Amniotic epithelial cell (primary cell): Measurements from ENCODE around the gene ATP1A2.
A peak's percentile ranks its signal among the peaks of the same experiment; 100 is the strongest.

Experiments
- DNase-seq: peaks from one replicate; pipeline ENCODE4 v3.0.0-alpha.2; 2010; ENCODE audit warnings: low read depth

The ATP1A2 gene

DNA sequence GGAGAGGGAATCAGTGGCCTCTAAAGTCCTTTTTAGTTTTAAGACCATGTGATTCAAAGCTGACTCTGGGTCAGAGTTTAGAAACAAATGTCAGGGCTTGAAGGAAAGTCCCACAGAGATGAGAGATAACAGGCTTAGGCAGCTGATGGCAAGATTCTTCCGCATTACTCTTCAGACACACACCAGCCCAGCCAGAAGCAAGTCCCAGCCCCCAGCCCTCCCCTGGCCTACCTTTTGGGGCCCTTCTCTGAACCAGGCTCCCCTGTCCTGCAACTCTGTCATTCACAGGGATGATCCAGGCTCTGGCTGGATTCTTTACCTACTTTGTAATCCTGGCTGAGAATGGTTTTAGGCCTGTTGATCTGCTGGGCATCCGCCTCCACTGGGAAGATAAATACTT is 61.7 kb downstream of the ATP1A2 start:
- DNase-seq, result peak; percentile 7

DNA sequence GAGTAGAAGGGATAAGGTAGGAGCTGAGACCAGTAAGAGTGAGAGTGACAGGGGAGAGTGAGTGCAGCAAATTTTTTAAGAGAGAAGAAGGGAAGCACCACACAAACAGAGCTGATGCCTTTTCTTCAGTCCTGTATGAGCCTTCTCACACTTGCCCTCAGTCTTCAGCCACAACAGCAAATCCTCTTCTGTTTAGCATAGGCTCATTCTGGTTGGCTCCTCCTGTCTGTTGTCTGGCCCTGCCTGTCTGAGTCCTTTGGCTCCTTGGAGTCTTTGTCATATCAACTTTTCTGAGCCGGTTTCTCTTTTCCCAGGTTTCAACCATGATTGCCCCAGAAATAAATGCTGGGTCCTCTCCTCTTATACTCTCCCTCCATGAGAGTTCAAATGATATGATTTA is 62.1 kb downstream of the ATP1A2 start:
- no peak for DNase-seq

DNA sequence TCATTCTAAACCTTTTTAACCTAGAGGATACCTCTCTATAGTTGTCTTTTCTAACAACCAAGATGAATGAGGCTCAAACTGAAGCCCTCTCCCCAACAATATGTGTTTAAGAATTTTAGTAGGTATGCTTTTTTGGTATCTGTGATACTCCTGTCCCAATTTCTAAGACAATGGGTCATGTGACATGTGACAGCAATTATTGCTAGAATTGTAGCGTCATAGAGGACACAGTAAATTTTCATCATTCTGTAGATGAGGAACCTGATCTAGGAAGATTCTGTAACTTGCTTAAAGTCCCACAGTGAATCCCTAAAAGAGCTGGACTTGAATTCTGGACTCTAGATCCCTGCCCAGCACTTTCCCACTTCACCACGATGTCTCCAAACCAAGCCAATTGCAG is 63.2 kb downstream of the ATP1A2 start:
- DNase-seq, result no peak

- no peak for DNase-seq
Observed at GRCh38 chr1:160179336-160179735, 63.8 kb downstream of the ATP1A2 start.

DNA sequence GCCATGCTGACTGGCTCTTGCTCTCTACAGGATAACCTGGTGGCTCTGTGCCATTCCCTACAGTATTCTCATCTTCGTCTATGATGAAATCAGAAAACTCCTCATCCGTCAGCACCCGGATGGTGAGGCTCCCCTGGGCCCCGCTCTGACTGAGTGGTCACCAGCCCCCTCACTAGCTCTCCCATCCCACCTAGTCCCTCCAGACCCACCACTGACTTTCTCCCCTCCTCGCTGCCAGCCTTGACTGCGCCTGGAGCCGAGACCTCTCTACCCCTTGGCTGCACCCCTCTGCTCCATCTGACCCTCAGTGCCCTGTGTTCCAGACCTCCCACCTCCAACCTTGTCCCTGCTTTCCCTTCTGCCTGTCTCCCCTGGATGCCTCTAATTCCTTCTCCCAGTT is 70.7 kb downstream of the ATP1A2 start:
- no peak for DNase-seq

DNA sequence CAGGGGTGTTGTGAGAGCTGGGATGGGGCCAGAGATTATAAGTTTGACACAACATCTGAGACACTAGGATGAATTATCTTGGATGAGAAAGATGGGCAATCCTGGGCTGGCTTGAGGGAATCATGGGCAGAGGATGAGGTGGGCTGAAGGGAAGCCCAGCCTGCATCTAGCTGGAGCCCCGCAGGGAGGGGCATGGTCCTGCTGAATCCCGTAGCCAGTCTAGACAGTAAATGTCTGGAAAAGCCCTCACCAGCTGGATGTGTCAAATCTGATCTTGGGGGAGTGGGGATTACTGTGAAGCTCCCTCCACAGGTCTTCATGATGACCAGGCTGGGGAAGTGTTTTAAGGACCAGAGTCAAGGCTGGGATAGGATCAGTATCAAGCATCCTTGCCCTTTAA is 71.2 kb downstream of the ATP1A2 start:
- no peak for DNase-seq

- DNase-seq, result no peak
Observed at GRCh38 chr1:160187407-160187806, 71.8 kb downstream of the ATP1A2 start.

DNA sequence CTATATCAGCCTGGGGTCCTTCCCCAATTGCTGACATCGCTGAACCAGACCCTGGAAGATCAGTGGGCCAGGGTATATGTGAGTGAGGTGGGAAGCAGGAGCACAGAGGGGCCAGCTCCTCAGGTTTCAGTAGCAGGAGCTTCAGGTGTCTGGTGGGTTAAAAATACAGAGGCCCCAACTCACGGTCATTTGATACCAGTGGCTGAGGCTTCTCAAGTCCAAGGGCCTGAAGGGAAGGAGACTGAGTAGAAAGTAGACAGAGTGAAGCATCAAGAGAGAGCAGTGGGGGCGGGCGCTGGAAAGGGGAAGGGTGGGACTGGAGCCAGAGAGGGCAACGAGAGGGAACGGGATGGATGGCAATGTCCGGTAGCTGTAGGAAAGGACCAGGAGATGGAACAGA is 72.8 kb downstream of the ATP1A2 start:
- no peak for DNase-seq

DNA sequence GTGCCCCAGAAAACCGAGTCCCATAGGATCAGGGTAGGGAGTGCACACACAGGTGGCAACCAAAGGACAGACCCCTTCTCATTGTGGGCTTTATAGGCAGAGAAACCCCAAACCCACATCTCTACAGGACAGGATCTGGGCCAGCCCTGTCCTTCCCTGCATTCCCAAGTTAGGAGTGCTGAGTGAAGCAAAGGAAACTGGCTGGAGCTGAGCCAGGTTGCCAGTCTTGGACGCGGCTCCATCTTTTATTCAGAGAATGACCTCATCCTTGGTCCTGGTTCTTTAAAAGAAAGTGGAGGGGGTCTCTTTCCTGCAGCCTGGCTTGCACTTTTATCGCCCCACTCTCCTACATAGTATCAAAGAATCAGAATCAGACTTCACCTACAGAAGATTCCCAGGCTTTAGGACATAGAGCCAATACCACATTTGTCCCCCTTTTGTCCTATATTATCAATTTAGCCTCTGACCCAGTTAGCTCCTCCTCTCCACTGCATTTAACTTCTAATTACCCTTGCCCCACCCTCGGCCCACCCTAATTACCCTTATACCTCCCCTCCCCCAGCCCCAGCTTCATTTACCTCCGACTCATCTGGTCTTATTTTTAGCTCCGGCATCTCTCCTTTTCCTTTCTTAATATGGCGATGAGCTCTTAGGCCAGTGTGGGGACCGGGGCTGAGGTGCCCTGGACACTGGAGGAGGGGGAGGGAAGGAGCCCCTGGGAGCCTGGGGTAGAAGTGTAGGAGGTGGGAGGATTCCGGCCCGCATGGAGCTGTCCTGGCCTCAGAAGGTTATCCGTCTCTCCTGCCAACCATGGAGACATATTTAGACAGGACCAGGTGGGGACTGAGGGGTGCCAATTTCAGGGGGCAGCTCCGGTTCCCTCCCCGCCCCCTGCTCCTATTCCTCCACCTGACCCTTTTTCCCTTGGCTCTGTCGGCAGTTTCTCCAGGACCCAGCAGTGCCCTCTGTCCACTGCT is 74.4 kb downstream of the ATP1A2 start, which contains the start of gene CASQ1:
Gene CASQ1 (plus strand): TSS at position 927 of the 977 bp plus-strand sequence. CDS start 177 bp downstream, outside the sequence.
- no peak for DNase-seq

DNA sequence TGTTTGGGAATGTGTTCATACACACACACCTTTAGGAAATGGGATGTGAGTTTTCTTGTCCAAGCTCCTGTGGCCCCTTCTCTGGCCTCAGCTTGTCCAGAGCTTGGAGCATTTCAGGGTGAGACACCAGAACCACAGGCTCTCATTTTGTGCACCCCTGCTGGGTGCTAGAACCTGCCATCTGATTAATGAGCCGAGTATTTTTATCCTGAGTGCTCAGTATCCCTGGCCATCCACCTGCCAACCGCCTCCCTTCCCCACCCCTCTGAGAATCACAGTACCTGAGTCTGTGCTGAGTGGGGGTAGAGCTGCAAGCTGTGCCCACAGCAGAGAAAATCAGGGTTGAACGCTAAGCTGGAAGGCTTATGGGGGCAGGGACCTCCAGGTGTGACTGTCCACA is 76.2 kb downstream of the ATP1A2 start:
- DNase-seq, result no peak

GRCh38 chr1:160192234-160192633 is 76.7 kb downstream of the ATP1A2 start:
- DNase-seq, result no peak
